Urinary bladder (tissue), 4 donors: ENCODE data around the gene LYL1. TPM values are rescaled to one million over a fixed set of nuclear protein-coding genes. Genes with fewer than 3 reads are reported as not detected.
A peak's percentile ranks its signal among the peaks of the same experiment; 100 is the strongest.

Experiments
- DNase-seq: peaks from one replicate; pipeline ENCODE4 v3.0.0-alpha.2; 2015; ENCODE audit errors: extremely low spot score
- H3K27ac ChIP-seq: one replicate; pipeline ENCODE4 v1.5.1; 2013; ENCODE audit warnings: low read depth, mild to moderate bottlenecking, moderate library complexity
- H3K36me3 ChIP-seq: one replicate; pipeline ENCODE4 v1.6.1; 2013; ENCODE audit warnings: mild to moderate bottlenecking, moderate library complexity; ENCODE audit not compliant: insufficient read depth
- H3K4me1 ChIP-seq: one replicate; pipeline ENCODE4 v1.6.1; 2013; ENCODE audit warnings: mild to moderate bottlenecking, moderate library complexity; ENCODE audit not compliant: insufficient read depth
- H3K4me3 ChIP-seq: one replicate; pipeline ENCODE4 v1.5.1; 2013; ENCODE audit warnings: low read depth, low read length
- WGBS: extraction: QIAGEN DNeasy Blood & Tissue Kit; methylation state at CpG from one replicate; pipeline ENCODE4 v1.1.7; 2013; 5-methylcytosine and 5-hydroxymethylcytosine counted together
- polyA plus RNA-seq: library from polyadenylated mRNA; stranded (reverse); fragments of 200-250 nt; gene quantifications from one replicate; pipeline ENCODE4 v1.2.3, GENCODE V29; 2013
- total RNA-seq: library from RNA; depleted of rRNA; stranded (reverse); fragments of >200 nt; gene quantifications from one replicate; pipeline ENCODE4 v1.2.3, GENCODE V29; 2014
- donor health status: healthy with polysubstance abuse.
- donor health status: healthy.

The LYL1 gene
- total and polyA plus RNA-seq, 2 donors, result 4.8 to 15.7 TPM

DNA sequence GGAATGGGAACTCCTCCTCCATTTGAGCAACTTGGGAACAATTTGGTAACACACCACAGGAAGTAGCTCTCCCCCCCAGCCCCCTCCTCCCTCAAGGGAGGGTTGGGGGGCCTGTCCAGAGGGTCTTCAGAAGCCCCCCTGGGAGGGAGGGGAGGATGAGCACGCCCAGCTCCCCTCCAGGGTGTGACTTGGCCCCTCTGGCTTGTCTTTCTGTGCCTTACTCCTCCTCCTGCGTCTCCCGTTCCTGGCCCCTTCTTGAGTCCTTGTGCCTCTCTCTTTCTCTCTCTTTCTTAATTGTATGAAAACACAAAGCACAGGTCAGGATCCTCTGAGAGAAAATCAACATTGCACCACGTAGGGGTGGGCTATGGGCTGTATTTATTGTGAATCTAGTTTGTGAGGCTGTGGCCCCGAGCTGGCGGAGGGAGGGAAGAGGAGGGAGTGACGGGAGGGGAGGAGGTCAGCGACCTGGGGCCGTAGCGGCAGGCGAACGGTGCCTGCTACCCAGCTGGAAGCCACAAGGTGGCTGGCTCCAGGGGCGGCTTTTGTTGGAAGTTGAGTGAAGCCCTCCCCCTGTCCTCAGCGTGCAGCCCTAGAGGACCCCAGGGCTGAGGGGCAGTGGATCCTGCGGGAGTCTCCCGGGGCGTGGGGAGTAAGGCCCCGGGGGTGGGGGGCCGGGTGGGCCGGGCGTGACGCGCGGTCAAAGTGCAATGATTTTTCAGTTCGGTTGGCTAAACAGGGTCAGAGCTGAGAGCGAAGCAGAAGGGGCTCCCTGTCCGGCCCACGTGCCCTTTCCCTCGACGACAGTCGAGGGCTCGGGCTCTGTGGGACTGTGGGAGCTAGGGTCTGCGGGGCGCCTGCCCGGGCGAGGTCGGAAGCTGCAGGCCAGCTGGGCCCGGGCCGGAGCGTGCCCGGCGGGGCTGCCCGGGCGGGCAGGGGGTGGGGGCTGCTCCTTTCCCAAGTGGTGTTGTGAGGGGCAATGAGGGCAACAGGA, 6.4 kb downstream of the LYL1 start:
- Histone ChIP-seq H3K4me1 (peaks cover 5% of the 10 kb centered on the region), H3K36me3 (no peaks in the 10 kb centered on the region), H3K4me3 (no peak overlapping the region), H3K27ac (no peak overlapping the region)
- no peak for DNase-seq
- 64% methylated on average over 44 of the region's 44 CpGs for WGBS

- DNase-seq, result no peak
- no peaks in the 10 kb centered on the region for H3K36me3 ChIP-seq
- peaks cover 5% of the 10 kb centered on the region for H3K4me1 ChIP-seq
- H3K4me3 ChIP-seq, result no peak overlapping the region
- no peak overlapping the region for H3K27ac ChIP-seq
- WGBS, result 67% methylated on average over 25 of the region's 25 CpGs
Measured at GRCh38 chr19:13095393-13095784, 7.3 kb downstream of the LYL1 start.

DNA sequence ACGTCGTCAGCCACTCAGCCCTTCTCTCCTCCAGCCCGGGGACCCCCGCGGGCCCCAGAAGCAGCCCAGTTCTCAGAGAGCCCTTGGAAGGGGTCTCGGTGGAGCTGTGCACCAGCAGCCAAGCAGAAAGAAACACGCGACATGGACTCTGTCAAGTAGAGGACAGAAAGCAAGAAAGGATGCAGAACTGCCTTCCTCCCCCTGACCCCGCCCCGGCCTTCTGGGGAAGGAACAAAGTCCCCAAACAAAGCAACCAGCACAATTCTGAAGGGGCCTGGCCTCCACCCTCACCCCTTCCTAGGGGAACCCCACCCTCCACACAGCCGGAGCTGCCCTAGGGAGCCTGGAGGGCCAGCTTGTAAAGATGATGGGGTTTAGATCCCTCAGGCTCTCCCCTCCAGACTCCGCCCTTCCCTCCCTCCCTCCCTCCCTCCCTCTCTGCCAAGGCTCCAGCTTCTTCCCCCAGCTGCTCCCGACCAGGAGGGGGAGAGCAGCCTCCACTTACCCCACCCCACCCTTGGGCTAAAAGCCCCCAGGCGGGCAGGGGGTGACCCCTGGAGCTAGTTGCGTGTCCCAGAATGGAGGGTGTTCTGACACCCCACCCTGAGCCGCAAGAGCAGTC, 7.8 kb downstream of the LYL1 start:
- 53% methylated on average over 16 of the region's 16 CpGs for WGBS
- Histone ChIP-seq H3K4me3 (no peak overlapping the region), H3K36me3 (no peaks in the 10 kb centered on the region), H3K4me1 (peaks cover 5% of the 10 kb centered on the region), H3K27ac (no peak overlapping the region)
- DNase-seq, result no peak

GRCh38 chr19:13094106-13094504, 8.6 kb downstream of the LYL1 start:
- H3K36me3 ChIP-seq, result no peaks in the 10 kb centered on the region
- DNase-seq, result no peak
- no peak overlapping the region for H3K4me3 ChIP-seq
- 40% methylated on average over 5 of the region's 5 CpGs for WGBS
- H3K27ac ChIP-seq, result no peak overlapping the region
- H3K4me1 ChIP-seq, result peaks cover 4% of the 10 kb centered on the region

DNA sequence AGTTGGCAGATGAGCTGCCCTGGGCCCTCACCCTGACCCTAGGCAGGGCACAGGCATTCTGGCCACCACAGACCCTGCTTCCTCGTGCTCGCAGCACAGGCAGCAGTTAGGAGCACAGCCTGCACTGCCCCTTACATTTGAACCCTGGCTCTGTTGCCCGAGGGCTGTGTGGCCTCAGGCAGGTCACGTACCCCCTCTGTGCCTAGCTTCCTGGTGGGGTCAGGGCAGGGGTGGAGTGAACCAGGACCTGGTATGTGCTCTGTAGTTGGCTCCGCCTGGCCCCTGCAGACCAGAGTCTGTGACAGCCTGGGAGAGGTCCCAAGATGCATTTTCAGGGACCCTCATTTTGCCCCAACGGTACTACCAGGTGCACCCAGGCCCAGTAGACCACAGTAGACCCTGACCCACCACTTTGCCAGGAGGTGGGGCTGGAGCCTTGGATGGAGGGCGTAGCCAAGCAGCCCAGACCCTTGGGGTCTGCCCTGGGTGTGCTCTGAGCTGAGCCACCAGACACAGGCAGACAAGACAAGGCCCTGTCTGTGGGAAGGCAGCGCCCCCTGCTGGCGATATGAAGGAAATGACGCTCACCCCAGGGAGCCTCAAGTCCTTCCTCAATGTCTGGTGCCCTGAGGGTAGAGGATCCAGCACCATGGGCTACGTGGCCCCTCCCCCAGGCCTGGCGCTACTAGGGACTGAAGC, 9.1 kb downstream of the LYL1 start:
- peaks cover 3% of the 10 kb centered on the region for H3K4me1 ChIP-seq
- WGBS, result 42% methylated on average over 12 of the region's 12 CpGs
- H3K36me3 ChIP-seq, result no peaks in the 10 kb centered on the region
- no peak overlapping the region for H3K4me3 ChIP-seq
- DNase-seq, result no peak
- no peak overlapping the region for H3K27ac ChIP-seq

DNA sequence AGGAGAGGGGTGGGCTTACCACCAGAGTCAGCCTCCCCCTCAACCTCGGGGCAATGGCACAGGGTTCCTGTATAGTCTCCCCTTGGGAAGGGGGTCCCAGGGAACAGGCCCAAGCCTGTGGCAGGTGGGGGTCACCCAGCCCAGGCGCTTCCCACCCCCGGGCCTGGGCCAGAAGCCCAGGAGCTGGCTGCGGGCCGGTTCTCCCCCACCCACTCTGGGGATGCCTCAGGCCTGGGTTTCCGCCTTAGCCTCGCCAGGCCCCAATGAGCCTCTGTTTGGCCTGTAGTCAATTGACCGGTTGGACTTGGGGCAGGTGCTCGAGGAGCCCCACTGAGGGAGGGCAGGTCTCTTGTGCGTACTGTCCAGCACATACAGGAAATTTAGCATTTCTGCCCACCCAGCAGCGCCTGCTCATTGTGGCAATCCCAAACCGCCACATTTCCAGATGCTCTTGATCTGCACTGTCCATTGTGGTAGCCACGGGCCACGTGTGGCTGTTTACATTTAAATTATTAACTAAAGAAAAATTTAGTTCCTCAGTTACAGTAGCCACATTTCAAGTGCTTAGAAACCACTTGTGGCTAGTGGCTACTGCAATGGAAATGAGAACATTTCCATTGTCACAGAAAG, 9.9 kb downstream of the LYL1 start:
- no peak for DNase-seq
- H3K4me3 ChIP-seq, result no peak overlapping the region
- no peak overlapping the region for H3K27ac ChIP-seq
- H3K36me3 ChIP-seq, result peaks cover 2% of the 10 kb centered on the region
- H3K4me1 ChIP-seq, result no peaks in the 10 kb centered on the region
- 56% methylated on average over 14 of the region's 14 CpGs for WGBS

DNA sequence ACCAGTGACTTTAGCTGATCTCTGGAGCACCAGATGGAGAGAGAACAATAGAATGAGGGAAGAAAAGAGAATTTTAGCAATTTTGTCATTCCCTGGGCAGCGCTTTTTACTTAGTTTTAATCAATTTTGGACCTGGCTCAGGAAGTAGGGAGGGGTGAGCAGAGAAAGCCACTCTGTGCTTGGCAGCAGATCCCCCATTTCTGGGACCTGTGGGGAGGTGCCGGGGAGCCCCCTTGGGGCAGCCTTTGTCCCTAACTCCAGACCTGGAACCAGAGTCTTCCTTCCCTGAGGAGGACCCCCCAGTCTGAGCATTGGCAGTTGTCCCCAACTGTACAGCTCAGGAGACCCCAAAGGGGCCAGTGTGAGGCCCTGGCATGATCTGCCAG, 10.5 kb downstream of the LYL1 start:
- Histone ChIP-seq H3K27ac (no peak overlapping the region), H3K4me1 (no peaks in the 10 kb centered on the region), H3K4me3 (no peak overlapping the region), H3K36me3 (peaks cover 2% of the 10 kb centered on the region)
- 71% methylated on average over 2 of the region's 2 CpGs for WGBS
- no peak for DNase-seq

DNA sequence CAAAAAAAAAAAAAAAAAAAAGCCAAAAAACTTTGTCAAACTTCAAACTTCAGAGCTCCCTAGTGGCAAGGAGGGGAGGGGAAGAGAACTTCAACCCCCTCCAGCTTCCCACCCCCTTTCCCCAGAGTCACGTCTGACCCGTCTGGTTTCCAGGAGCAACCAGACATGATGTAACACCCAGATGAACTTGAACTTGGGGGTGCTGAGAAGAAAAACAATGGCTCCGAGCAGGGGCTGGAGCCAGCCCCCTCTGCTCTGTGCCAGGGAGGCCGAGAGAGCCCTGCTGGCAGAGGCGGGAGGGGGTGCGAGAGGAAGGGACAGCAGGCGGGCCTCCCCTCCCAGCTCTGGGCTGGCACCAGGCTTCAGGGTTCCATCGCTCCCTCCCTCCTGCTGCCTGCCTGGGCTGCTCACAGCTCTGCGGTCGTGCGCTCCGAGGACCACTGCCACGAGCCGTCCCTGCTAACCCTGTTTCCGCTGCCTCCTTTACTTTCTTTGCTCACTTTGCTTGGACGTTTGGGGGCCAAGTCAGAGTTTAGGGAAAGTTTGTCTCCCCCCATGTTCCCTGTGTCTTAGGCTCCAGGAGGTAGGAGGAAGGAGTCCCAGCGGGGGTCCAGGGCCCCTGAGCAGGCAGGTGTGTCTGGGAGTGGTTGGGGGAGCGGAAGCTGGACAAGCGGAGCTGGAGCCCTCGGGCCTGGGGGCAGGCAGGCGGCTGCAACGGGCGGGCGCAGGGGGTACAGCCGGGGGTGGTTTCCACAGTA, 11.1 kb downstream of the LYL1 start:
- peak overlapping the region; percentile 42 for H3K27ac ChIP-seq

DNA sequence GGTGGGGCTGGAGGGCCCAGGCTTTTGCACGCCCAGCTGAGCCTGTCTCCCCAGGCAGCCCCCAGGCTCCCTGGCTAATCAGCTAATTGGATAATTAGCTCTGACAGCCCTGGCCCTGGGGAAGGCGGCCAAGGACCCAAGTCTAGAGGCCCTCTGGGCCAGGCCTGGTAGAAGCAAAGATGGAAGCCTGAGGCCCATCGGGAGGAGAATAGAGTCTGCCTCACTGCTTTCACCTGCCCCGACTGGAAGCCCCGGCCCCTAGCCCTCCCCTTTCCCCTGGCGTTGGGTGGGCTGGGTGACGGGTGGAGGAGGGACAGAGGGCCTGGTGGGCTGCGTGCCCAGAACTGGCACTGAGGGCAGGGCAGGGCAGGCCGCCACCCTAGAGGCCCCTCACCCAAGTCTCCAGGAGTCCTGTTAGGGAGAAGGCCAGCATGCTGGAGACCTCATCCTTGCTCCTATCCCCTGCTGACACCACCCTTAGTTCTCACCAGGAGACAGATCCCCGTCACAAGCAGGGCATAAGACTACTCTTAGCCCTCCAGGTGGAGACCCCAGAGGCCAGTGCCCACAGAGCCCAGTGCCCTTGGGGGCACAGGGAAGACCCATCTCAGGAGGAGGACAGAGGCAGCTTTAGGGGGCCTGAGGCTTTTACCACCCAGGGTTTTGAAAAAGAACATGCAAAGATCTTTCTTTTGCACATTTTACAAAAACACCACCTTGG, 12.0 kb downstream of the LYL1 start:
- WGBS, result 72% methylated on average over 10 of the region's 10 CpGs
- Histone ChIP-seq H3K4me1 (no peaks in the 10 kb centered on the region), H3K27ac (no peak overlapping the region), H3K4me3 (no peak overlapping the region), H3K36me3 (peaks cover 2% of the 10 kb centered on the region)
- DNase-seq, result no peak

More for the DNA sequence above, 11.1 kb downstream of the LYL1 start:
- no peak overlapping the region for H3K4me3 ChIP-seq
- peak; percentile 80 for DNase-seq
- H3K36me3 ChIP-seq, result peaks cover 2% of the 10 kb centered on the region
- WGBS, result 37% methylated on average over 25 of the region's 25 CpGs
- no peaks in the 10 kb centered on the region for H3K4me1 ChIP-seq

DNA sequence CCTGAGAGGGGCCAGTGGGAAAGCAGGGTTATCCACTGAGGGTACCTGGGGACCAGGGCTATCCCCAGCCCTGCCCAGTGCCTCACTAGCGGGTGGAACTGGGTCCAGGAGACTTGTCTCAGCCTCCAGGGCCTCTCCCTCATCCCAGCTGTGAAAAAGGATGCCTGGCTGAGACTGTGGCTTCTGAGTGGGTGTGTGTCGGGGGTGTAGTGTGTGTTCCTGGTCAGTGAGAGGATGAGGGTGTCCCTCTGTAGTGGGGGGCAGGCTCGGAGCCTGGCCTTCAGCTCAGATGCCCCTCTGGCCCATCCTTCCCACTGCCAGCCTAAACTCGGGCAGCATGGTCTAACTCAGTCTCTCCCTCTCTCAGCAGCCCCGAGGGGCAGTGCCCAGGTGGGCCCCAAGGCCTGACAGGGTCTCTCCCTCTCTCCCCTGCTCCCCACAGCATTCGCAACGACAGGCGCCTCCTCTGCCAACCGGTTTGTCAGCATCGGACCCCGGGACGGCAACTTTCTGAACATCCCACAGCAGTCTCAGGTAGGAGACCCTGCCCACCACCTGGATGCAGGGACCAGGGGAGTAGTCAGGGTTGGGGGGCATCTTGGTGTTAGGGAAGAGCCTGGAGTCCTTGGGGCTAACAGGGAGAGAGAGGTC, 12.7 kb downstream of the LYL1 start:
- no peak for DNase-seq
- no peaks in the 10 kb centered on the region for H3K4me1 ChIP-seq
- H3K4me3 ChIP-seq, result no peak overlapping the region
- no peak overlapping the region for H3K27ac ChIP-seq
- peaks cover 2% of the 10 kb centered on the region for H3K36me3 ChIP-seq
- WGBS, result 80% methylated on average over 12 of the region's 12 CpGs

DNA sequence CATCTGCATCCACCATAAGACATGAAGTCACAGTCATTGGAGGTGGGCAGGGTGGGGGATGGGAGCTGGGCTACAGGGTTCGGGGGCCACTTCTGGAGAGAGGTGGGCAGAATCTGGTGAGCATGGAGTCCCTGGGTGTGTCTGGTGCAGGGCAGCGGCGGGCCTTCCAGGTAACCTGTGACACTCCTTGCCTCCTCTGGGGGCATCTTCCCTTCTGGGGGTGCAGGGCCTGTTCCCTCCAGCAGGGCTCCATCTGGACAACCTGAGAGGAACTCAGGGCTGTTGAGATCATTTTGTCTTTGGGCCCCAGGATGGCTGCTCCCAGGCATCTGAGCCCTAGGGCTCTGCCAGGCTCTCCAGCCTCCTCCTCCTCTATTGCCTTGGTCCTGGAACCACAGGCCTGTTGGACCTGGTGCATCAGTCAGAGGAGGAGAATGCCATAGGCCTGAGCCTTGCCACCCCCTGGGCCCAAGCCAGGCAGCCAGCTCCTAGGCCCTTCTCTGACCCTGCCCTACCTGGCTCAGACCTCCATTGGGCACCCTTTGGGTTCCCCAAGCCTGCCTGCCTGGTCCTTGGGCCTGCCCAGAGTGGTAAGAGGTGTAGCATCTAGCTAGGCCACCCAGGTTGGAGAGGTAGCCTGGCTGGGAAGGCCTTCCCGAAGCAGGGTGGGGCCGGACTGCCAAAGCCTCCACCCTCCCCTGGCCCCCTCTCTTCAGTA, 13.4 kb downstream of the LYL1 start:
- H3K36me3 ChIP-seq, result peaks cover 2% of the 10 kb centered on the region
- H3K27ac ChIP-seq, result no peak overlapping the region
- WGBS, result 89% methylated on average over 5 of the region's 5 CpGs
- no peak overlapping the region for H3K4me3 ChIP-seq
- no peaks in the 10 kb centered on the region for H3K4me1 ChIP-seq
- no peak for DNase-seq
